Activated CD4-positive, alpha-beta T cell treated with anti-CD3 and anti-CD28 coated beads, Interleukin-2, amount 50 U/mL, for 1 hour (primary cell): Measurements from ENCODE around the gene AFF2.

Experiments
- DNase-seq: peaks from one replicate; pipeline ENCODE4 v3.0.0-alpha.2; 2020

Gene AFF2

DNA sequence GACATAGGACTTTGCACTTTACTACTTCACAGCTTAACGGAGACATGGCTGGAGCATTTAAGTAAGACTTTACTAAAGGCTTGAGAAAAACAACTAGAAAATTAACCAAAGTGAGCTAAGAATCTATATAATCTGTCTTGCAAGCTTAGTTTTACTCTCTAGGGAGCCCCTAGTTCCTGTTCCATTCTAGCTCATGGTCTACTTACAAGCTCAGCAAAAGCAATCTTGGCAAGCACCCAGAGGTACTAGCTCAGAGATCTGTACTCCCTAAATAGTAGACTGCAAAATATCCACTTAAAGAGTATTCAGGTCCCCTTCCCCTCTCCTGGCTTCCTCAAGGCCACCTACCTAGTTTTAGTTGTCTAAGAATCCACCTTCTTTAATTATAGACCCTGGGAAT lies 535.7 kb downstream of the AFF2 start:
- DNase-seq = no peak

- DNase-seq = no peak
Observed at GRCh38 chrX:149037281-149037870, 537.0 kb downstream of the AFF2 start.

- DNase-seq = no peak
Observed at GRCh38 chrX:149039057-149039456, 538.6 kb downstream of the AFF2 start.

- no peak for DNase-seq
Observed at GRCh38 chrX:149040873-149041535, 540.6 kb downstream of the AFF2 start.

- no peak for DNase-seq
Observed at GRCh38 chrX:149043401-149043800, 543.0 kb downstream of the AFF2 start.

DNA sequence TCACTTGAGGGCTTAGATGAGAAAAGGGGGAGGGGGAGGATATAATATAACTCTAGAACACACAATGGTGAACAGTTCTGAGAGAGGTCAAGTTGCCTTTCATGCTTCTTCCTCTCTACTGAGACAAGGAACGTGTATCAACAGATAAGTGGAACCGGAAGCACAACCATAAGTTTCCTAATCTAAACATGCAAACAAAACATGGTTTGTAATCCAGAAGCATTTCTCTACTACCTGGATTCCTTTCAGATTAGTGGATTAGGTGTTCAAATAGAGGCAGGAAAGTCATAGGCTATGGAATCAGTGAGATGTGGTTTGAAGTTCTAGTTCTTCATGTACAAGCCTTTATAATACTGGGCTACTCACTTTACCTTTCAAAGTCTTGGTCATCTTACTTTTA lies 544.1 kb downstream of the AFF2 start:
- no peak for DNase-seq

DNA sequence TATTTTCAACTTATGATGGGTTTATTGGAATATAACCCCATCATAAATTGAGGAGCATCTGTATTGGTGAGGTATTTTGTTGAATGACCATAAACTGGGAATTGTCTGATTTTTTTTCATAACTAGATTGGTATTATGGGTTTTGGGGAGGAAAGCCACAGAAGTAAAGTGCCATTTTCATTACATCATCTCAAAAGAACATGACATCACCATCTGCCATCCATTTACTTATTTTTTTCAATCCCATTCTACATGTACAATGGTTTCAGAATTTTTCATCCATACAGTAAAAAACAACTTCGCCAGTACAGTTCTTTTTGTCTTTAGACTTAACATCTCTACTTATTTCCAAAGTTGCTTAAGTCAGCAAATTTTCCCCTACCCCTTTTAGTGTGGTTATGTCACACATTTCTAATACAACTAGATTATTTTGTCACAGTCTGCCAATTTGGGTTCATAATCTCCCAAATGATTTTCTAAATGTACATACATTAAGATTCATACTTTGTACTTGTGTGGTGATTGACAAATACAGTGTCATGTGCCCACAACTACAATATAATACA lies 545.3 kb downstream of the AFF2 start:
- DNase-seq = no peak
